ENCODE data around the gene COL19A1. TPM values are rescaled to one million over a fixed set of nuclear protein-coding genes. Genes with fewer than 3 reads are reported as not detected.

The COL19A1 gene
- polyA plus RNA-seq, 4 donors = 0.09 to 5.2 TPM; not detected in 2

DNA sequence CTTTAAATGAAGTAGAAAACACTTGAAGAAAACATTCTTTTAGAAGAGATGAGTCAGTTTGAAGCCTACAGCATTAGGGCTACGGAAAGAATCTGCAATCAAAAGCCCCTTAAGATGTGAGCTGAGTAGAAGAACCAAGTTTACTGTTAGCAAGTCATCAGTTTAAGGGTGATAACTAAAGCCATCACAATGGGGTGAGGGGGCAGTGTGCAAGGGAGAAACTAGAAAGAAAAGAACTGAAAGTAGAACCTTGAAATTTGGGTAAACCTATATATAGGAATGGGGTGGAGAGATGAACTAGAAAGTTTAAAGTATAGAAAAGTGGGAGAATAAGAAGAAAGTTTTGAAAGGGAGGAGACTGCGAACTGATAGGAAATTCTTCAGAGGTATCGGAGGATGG lies 212.9 kb downstream of the COL19A1 start:
- 76 to 90% (median 81%) methylated on average over 3 of the region's 3 CpGs for WGBS, 3 donors

DNA sequence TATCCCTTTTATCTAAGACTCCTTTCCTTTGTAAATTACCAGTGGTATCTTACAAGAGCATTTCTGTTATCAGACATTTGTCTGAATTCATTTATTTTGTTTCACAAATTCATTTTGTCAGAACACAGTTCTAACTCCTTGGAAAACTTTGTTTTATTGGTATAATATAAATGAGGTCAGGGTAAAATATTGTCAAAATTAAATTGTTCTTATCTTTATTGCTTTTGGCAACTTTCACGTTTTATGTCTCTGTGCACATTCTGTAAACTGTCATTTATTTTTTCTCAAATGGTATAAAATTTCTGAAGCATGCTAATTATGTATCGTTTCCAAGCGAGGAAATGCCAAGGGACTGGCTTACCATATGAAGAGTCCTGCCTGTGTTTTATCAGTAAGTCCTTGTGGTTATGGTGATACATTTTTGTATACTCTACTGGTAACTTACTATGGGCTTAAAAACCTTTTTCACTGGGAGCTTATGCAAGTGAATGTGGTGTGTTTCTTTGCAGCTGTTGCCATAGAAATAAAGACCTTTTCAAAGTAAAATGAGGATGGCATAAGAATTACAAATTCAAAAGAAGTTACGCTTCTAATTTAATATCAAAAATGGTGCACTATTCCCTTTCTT lies 214.2 kb downstream of the COL19A1 start:
- no peaks in the 10 kb centered on the region for H3K36me3 ChIP-seq (ENCODE audit: control insufficient read depth in 3 of 3, insufficient read depth in 2 of 3, low read depth in 1 of 3, low read length in 3 of 3)
- H3K27me3 ChIP-seq (ENCODE audit: control insufficient read depth in 3 of 3, insufficient read depth in 3 of 3, low read length in 3 of 3) = no peaks in the 10 kb centered on the region
- DNase-seq = no peak
- H3K27ac ChIP-seq (ENCODE audit: low read depth in 1 of 3, low read length in 2 of 3) = no peak overlapping the region
- no peaks in the 10 kb centered on the region for H3K4me1 ChIP-seq (ENCODE audit: control insufficient read depth in 3 of 3, insufficient read depth in 2 of 3, low read depth in 1 of 3, low read length in 2 of 3)
- no peaks in the 10 kb centered on the region for H3K9me3 ChIP-seq (ENCODE audit: control insufficient read depth in 2 of 2, insufficient read depth in 1 of 2, low read depth in 1 of 2, low read length in 1 of 2)
- no peak overlapping the region for H3K4me3 ChIP-seq (ENCODE audit: low read depth in 1 of 3, low read length in 3 of 3)
- no peak for FAIRE-seq
- 30 to 57% (median 43%) methylated on average over 4 of the region's 4 CpGs for WGBS, 3 donors

More for the DNA sequence above, 212.9 kb downstream of the COL19A1 start:
- Histone ChIP-seq H3K27me3 (ENCODE audit: control insufficient read depth in 3 of 3, insufficient read depth in 3 of 3, low read length in 3 of 3) (no peaks in the 10 kb centered on the region), H3K4me1 (ENCODE audit: control insufficient read depth in 3 of 3, insufficient read depth in 2 of 3, low read depth in 1 of 3, low read length in 2 of 3) (no peaks in the 10 kb centered on the region), H3K9me3 (ENCODE audit: control insufficient read depth in 2 of 2, insufficient read depth in 1 of 2, low read depth in 1 of 2, low read length in 1 of 2) (no peaks in the 10 kb centered on the region), H3K27ac (ENCODE audit: low read depth in 1 of 3, low read length in 2 of 3) (no peak overlapping the region), H3K36me3 (ENCODE audit: control insufficient read depth in 3 of 3, insufficient read depth in 2 of 3, low read depth in 1 of 3, low read length in 3 of 3) (no peaks in the 10 kb centered on the region), H3K4me3 (ENCODE audit: low read depth in 1 of 3, low read length in 3 of 3) (no peak overlapping the region)
- FAIRE-seq (no peak), DNase-seq (no peak)

DNA sequence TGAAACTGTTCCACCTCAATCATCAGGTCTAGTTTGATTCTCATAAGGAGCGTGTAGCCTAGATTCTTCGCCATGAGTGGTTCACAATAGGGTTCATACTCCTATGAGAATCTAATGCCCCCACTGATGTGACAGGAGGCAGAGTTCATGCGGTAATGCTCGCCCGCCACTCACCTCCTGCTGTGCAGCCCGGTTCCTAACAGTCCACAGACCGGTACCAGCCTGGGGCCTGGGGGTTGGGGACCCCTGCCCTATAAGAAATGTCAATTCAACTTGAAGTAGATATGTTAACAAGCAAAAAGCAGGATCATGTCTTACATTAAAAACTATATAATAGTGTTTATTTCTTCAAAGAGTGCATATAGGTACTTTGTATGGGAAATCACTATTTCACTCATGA lies 216.5 kb downstream of the COL19A1 start:
- 79 to 96% (median 89%) methylated on average over 6 to 7 of the region's 7 CpGs for WGBS, 3 donors
- H3K27ac ChIP-seq (ENCODE audit: low read depth in 1 of 3, low read length in 2 of 3) = no peak overlapping the region
- FAIRE-seq = no peak
- no peaks in the 10 kb centered on the region for H3K4me1 ChIP-seq (ENCODE audit: control insufficient read depth in 3 of 3, insufficient read depth in 2 of 3, low read depth in 1 of 3, low read length in 2 of 3)
- H3K27me3 ChIP-seq (ENCODE audit: control insufficient read depth in 3 of 3, insufficient read depth in 3 of 3, low read length in 3 of 3) = no peaks in the 10 kb centered on the region
- DNase-seq = no peak
- H3K9me3 ChIP-seq (ENCODE audit: control insufficient read depth in 2 of 2, insufficient read depth in 1 of 2, low read depth in 1 of 2, low read length in 1 of 2) = no peaks in the 10 kb centered on the region
- H3K4me3 ChIP-seq (ENCODE audit: low read depth in 1 of 3, low read length in 3 of 3) = no peak overlapping the region
- no peaks in the 10 kb centered on the region for H3K36me3 ChIP-seq (ENCODE audit: control insufficient read depth in 3 of 3, insufficient read depth in 2 of 3, low read depth in 1 of 3, low read length in 3 of 3)

DNA sequence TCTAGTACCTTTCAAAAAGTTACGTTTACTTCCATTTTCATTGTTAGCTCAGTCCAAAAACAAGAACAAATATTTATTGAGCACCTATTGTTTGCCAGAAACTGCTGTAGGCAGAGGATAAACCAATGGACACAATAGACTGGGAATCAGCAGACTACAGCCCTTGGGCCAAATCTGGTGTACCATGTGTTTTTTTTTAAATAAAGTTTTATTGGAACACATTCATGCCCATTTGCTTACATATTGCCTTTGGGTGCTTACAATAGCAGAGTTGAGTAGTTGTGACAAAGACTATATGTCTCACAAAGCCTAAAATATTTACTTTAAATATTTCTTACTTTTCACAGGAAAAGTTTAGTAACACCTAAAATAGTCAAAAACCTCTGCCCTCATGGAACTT lies 220.4 kb downstream of the COL19A1 start:
- 67 to 85% (median 68%) methylated on average over 1 of the region's 1 CpG for WGBS, 3 donors
- Histone ChIP-seq H3K27ac (ENCODE audit: low read depth in 1 of 3, low read length in 2 of 3) (no peak overlapping the region), H3K36me3 (ENCODE audit: control insufficient read depth in 3 of 3, insufficient read depth in 2 of 3, low read depth in 1 of 3, low read length in 3 of 3) (no peaks in the 10 kb centered on the region), H3K27me3 (ENCODE audit: control insufficient read depth in 3 of 3, insufficient read depth in 3 of 3, low read length in 3 of 3) (no peaks in the 10 kb centered on the region), H3K4me3 (ENCODE audit: low read depth in 1 of 3, low read length in 3 of 3) (no peak overlapping the region), H3K4me1 (ENCODE audit: control insufficient read depth in 3 of 3, insufficient read depth in 2 of 3, low read depth in 1 of 3, low read length in 2 of 3) (no peaks in the 10 kb centered on the region), H3K9me3 (ENCODE audit: control insufficient read depth in 2 of 2, insufficient read depth in 1 of 2, low read depth in 1 of 2, low read length in 1 of 2) (no peaks in the 10 kb centered on the region)
- FAIRE-seq = no peak
- DNase-seq = no peak

DNA sequence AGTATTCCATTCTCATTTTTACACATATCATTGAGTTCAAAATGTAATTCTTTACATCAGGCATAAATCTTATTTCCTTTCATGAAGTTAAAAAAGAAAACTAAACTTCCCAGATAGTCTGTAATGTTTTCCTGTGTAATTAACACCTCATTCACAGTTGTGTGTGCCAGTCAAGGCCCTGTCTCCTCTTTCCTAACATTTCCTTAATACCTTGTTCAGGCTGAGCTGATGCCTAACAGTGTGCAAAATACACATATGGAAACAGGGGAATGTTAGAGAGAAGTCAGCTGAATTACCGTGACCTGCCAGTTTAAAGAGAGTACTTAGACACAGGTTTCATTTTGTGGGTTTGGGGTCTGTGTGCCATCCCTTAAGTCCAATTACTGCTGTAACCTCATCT lies 227.8 kb downstream of the COL19A1 start:
- H3K36me3 ChIP-seq (ENCODE audit: control insufficient read depth in 3 of 3, insufficient read depth in 2 of 3, low read depth in 1 of 3, low read length in 3 of 3) = no peaks in the 10 kb centered on the region
- FAIRE-seq (no peak), DNase-seq (no peak)
- no peak overlapping the region for H3K27ac ChIP-seq (ENCODE audit: low read depth in 1 of 3, low read length in 2 of 3)
- H3K27me3 ChIP-seq (ENCODE audit: control insufficient read depth in 3 of 3, insufficient read depth in 3 of 3, low read length in 3 of 3) = no peaks in the 10 kb centered on the region
- H3K9me3 ChIP-seq (ENCODE audit: control insufficient read depth in 2 of 2, insufficient read depth in 1 of 2, low read depth in 1 of 2, low read length in 1 of 2) = no peaks in the 10 kb centered on the region
- WGBS, 3 donors = 87 to 96% (median 93%) methylated on average over 1 of the region's 1 CpG
- no peak overlapping the region for H3K4me3 ChIP-seq (ENCODE audit: low read depth in 1 of 3, low read length in 3 of 3)
- H3K4me1 ChIP-seq (ENCODE audit: control insufficient read depth in 3 of 3, insufficient read depth in 2 of 3, low read depth in 1 of 3, low read length in 2 of 3) = no peaks in the 10 kb centered on the region

DNA sequence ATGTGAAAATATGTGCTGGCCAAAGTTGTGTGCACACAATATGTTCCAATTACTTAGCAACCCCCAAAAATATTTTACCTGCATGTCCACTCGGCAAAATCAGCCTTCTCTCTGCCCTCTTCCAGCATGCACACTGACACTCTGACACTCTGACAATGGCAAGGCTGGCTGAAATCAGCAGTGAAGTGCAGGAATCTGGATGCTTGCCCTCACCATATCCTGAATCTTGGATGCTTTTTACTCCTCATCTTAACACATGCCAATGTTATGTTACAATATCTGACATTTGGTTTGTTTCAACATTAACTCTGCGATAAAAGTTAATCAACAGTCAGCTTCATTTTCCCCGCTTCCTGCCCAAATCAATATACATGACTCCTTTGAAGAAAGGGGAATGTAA lies 233.4 kb downstream of the COL19A1 start:
- no peak for DNase-seq

DNA sequence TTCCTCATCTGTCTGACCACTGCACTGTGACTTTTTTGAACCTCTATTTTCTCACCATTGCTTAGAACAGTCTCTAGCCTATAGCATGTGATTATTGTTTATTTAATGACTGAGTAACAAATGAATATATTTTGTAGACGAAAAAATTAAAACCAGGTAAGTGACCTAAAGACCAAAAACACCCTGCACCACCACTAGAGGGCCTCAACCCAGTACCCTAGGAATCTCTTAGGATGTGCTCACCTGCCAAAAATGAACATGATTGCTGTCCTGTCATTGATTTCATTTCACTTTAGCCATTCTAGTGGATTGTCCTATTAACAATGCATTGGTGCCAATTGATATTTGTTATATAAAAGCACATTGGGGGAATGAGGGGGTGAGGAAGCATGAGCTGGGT lies 237.4 kb downstream of the COL19A1 start:
- no peak for DNase-seq
- 63 to 91% (median 68%) methylated on average over 1 of the region's 1 CpG for WGBS, 3 donors

More for the DNA sequence above, 233.4 kb downstream of the COL19A1 start:
- Histone ChIP-seq H3K27ac (ENCODE audit: low read depth in 1 of 3, low read length in 2 of 3) (no peak overlapping the region), H3K4me3 (ENCODE audit: low read depth in 1 of 3, low read length in 3 of 3) (no peak overlapping the region), H3K27me3 (ENCODE audit: control insufficient read depth in 3 of 3, insufficient read depth in 3 of 3, low read length in 3 of 3) (no peaks in the 10 kb centered on the region), H3K9me3 (ENCODE audit: control insufficient read depth in 2 of 2, insufficient read depth in 1 of 2, low read depth in 1 of 2, low read length in 1 of 2) (no peaks in the 10 kb centered on the region), H3K36me3 (ENCODE audit: control insufficient read depth in 3 of 3, insufficient read depth in 2 of 3, low read depth in 1 of 3, low read length in 3 of 3) (no peaks in the 10 kb centered on the region), H3K4me1 (ENCODE audit: control insufficient read depth in 3 of 3, insufficient read depth in 2 of 3, low read depth in 1 of 3, low read length in 2 of 3) (no peaks in the 10 kb centered on the region)
- 42 to 54% (median 50%) methylated on average over 3 of the region's 3 CpGs for whole genome bisulfite sequencing, 3 donors
- no peak for FAIRE-seq

DNA sequence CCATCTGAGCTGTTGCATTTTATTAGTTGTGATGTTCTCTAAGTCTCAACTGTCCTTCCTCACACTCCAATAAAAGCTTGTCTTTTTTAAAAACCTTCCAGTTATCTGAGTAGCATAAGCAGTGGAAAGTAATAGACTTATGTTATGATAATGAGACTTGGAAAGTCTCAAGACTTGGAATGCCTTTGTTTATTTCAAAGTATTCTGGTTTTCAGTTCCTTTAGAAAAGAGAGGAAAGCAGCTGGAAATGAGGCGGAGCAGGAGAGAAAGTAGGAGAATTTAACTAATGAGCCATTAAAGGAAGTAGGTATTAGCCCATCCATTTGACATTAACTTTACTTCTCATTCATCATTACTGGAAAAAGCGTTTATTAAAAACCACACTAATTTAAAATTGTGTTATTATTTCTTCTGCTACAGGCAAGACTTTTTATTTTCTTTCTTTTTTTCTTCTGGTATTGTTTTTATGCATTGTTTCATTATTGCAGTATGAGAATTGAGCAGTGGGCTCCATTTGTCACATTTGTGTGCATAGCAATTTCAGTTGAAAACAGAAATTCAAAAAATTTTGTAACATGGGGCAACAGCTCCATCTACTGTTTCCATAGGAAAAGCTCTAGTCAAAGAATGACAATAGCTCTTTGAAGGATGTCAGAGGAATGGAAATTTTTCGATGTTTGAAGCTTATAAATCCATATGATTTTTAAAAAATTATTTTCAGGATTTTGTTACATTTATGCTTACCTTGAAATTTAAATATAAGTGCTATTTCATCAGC lies 241.7 kb downstream of the COL19A1 start:
- no peak overlapping the region for H3K4me3 ChIP-seq (ENCODE audit: low read depth in 1 of 3, low read length in 3 of 3)
- DNase-seq = peak; percentile 3 to 50
- WGBS, 3 donors = 45 to 47% (median 47%) methylated on average over 3 of the region's 3 CpGs
- no peaks in the 10 kb centered on the region for H3K36me3 ChIP-seq (ENCODE audit: control insufficient read depth in 3 of 3, insufficient read depth in 2 of 3, low read depth in 1 of 3, low read length in 3 of 3)
- no peaks in the 10 kb centered on the region for H3K9me3 ChIP-seq (ENCODE audit: control insufficient read depth in 2 of 2, insufficient read depth in 1 of 2, low read depth in 1 of 2, low read length in 1 of 2)
- H3K27ac ChIP-seq (ENCODE audit: low read depth in 1 of 3, low read length in 2 of 3) = no peak overlapping the region
- no peaks in the 10 kb centered on the region for H3K4me1 ChIP-seq (ENCODE audit: control insufficient read depth in 3 of 3, insufficient read depth in 2 of 3, low read depth in 1 of 3, low read length in 2 of 3)
- no peaks in the 10 kb centered on the region for H3K27me3 ChIP-seq (ENCODE audit: control insufficient read depth in 3 of 3, insufficient read depth in 3 of 3, low read length in 3 of 3)
- FAIRE-seq = peak; percentile 80

More for the DNA sequence above, 237.4 kb downstream of the COL19A1 start:
- Histone ChIP-seq H3K36me3 (ENCODE audit: control insufficient read depth in 3 of 3, insufficient read depth in 2 of 3, low read depth in 1 of 3, low read length in 3 of 3) (no peaks in the 10 kb centered on the region), H3K27me3 (ENCODE audit: control insufficient read depth in 3 of 3, insufficient read depth in 3 of 3, low read length in 3 of 3) (no peaks in the 10 kb centered on the region), H3K27ac (ENCODE audit: low read depth in 1 of 3, low read length in 2 of 3) (no peak overlapping the region), H3K9me3 (ENCODE audit: control insufficient read depth in 2 of 2, insufficient read depth in 1 of 2, low read depth in 1 of 2, low read length in 1 of 2) (no peaks in the 10 kb centered on the region), H3K4me3 (ENCODE audit: low read depth in 1 of 3, low read length in 3 of 3) (no peak overlapping the region), H3K4me1 (ENCODE audit: control insufficient read depth in 3 of 3, insufficient read depth in 2 of 3, low read depth in 1 of 3, low read length in 2 of 3) (no peaks in the 10 kb centered on the region)
- no peak for FAIRE-seq
